Medulla oblongata (tissue), 1 donor: Measurements from ENCODE around the gene SDSL.
A peak's percentile ranks its signal among the peaks of the same experiment; 100 is the strongest.

ENCODE experiments used
- DNase-seq: peaks from one replicate; pipeline ENCODE4 v3.0.0-alpha.2; 2015; ENCODE audit errors: extremely low spot score

Gene SDSL

GRCh38 chr12:113420996-113421595 is 1.1 kb upstream of the SDSL start:
- DNase-seq = no peak

- no peak for DNase-seq
These were observed 898 bp downstream of the SDSL start for GRCh38 chr12:113422886-113423669.

DNA sequence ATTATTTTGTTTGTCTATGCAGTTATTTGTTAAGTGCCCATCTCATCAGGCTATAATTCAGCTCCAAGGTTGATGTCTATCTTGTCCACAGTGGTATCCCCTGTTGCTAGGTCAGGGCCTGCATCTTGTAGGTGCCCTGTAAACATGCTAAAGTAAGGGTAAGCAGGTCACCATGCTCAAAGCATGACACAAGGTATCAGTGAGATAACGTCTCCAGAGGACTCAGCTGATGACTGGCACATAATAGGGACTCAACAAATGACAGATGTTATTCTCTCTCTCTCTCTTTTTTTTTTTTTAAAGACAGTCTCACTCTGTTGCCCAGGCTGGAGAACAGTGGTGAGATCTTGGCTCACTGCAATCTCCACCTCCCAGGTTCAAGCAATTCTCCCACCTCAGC is 2.3 kb downstream of the SDSL start:
- no peak for DNase-seq

- peak; percentile 63 for DNase-seq
These were observed 3.0 kb downstream of the SDSL start for GRCh38 chr12:113424915-113425823.

GRCh38 chr12:113425960-113426453 is 3.8 kb downstream of the SDSL start:
- no peak for DNase-seq

DNA sequence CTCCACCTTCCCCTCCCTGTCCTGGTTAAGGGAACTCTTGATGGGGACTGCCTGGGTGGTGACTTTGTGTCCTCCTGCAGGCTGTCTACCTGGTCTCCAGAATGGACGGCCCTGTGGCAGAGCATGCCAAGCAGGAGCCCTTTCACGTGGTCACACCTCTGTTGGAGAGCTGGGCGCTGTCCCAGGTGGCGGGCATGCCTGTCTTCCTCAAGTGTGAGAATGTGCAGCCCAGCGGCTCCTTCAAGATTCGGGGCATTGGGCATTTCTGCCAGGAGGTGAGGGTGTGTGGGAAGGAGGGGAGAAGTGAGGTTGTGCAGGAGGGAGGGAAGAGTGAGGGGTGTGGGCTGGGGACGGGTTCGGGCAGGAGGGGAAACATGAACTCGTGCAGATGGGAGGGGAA is 5.7 kb downstream of the SDSL start:
- no peak for DNase-seq

- no peak for DNase-seq
These were observed 6.3 kb downstream of the SDSL start for GRCh38 chr12:113428482-113428881.

DNA sequence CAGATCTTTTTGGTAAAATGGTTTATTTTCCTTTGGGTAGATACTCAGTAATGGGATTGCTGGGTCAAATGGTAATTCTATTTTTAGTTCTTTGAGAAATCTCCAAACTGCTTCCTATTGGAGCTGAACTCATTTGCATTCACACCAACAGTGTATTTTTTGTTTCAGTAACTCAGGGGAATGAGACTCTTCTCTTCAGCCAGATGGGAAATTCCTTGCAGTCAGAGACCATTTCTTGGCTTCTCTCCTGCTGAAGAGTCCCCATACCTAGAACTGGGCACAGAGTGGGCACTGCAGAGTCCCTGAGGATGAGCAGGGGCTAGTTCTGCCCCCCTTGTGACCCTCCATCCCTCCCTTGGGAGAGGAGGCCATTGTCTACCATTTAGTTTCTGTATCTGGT is 10.8 kb downstream of the SDSL start:
- peak; percentile 47 for DNase-seq

GRCh38 chr12:113435367-113435766 is 13.2 kb downstream of the SDSL start:
- no peak for DNase-seq

DNA sequence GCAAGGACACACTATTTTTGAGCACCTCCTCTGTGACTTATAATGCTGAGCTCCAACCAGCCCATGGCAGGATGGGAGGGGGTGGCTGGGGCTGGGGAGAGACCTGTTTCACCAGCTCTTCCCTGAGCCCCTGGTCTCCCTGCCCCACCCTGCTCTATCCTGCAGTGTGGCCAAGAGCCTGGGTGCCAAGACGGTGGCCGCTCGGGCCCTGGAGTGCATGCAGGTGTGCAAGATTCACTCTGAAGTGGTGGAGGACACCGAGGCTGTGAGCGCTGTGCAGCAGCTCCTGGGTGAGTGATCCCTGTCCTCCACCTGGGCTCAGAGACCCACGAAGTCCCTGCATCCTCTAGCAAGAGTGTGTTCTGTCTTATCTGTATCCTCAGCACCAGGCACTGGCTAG is 14.4 kb downstream of the SDSL start:
- DNase-seq = no peak

DNA sequence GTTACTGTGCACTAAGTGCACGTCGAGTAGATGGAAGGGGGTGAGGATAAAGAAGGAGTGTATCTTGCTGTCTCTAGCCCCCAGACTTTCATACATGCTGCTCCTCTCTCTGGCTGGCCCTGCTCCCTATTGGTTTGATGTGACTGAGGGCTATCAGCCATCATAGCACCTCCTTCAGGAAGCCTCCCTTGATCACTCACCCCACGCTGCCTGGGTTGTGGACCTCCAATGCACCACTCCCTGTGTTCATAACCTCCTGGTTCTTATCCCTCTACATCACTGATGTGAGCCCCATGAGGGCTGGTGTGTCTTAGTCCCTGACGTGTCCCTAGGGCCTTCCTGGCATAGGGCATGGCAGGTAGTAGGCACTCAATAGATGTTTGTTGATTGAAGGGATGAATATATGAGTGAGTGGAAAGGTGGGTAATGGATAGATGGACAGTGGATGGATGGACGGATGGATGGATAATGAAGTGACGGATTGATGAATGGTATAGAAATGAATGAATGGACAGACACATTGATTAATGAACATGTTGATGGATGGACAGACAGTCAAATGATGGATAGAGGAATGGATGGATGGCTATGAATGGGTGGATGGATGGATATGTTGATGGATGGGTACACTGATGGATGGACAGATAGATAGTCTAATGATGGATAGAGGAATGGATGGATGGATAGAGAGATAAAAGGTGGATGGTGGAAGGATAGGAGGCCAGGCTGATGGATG is 15.0 kb downstream of the SDSL start:
- DNase-seq = no peak

GRCh38 chr12:113437729-113438100 is 15.5 kb downstream of the SDSL start:
- no peak for DNase-seq

DNA sequence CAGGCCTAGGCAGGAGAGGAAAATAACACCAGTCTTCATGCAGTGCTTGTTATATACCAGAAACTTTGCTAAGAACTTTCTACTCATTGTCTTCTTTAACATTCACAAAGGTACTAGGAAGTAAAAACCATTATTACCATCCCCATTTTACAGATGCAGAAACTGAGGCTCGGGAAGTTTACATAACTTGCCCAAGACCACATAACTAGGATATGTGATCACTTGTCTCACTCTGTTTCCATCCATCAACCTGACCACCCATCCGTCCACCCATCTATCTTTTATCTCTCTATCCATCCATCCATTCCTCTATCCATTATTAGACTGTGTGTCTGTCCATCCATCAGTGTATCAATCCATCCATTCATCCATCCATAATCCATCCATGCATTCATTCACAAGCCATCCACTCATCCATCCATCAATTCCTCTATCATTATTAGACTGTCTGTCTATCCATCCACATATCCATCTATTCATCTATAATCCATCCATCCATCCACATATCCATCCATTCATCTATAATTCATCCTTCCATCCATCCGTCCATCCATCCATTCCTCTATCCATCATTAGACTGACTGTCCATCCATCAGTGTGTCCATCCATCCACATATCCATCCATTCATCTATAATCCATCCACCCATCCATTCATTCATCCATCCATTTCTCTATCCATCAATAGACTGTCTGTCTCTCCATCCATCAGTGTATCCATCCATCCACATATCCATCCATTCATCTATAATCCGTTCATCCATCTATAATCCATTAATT is 16.5 kb downstream of the SDSL start:
- DNase-seq = no peak

DNA sequence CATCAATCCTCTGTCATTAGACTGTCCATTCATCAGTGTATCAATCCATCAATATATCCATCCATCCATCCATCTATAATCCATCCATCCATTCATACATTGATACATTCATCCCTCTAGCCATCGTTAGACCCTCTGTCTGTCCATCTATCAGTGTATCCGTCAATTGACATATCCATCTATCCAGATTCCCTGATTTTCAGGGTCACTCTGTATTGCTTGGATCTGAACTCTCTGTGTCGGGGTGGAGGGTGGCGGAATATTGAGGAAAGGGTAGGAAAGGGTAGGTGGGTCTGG is 17.1 kb downstream of the SDSL start:
- no peak for DNase-seq

GRCh38 chr12:113439606-113440030 is 17.4 kb downstream of the SDSL start:
- DNase-seq = no peak

- DNase-seq = no peak
These were observed 18.2 kb downstream of the SDSL start for GRCh38 chr12:113440336-113440735.

GRCh38 chr12:113440947-113441782 is 19.0 kb downstream of the SDSL start:
- DNase-seq = no peak

- DNase-seq = no peak
These were observed 20.9 kb downstream of the SDSL start for GRCh38 chr12:113443030-113443539.

- DNase-seq = no peak
These were observed 23.5 kb downstream of the SDSL start for GRCh38 chr12:113445544-113446171.
